Thyroid gland (tissue), 4 donors: ENCODE data around the gene DAB2IP.

Experiments
- CTCF ChIP-seq, 6 experiments: fragments of 200-600 bp in 3 of 6; fragments of 450-650 bp in 3 of 6; sonication (generic) in 3 of 6; IDR thresholded peaks; one replicate each; pipeline ENCODE4 v1.5.1; 2016 to 2019; ENCODE audit warnings: antibody characterized with exemption in 6 of 6, mild to moderate bottlenecking in 2 of 6, inconsistent platforms in 1 of 6, moderate library complexity in 1 of 6
- POLR2A ChIP-seq, 2 donors: fragments of 450-650 bp; IDR thresholded peaks; one replicate each; pipeline ENCODE4 v1.6.1; 2017; ENCODE audit warnings: antibody characterized with exemption in 2 of 2, mild to moderate bottlenecking in 2 of 2, moderate library complexity in 1 of 2

DNA sequence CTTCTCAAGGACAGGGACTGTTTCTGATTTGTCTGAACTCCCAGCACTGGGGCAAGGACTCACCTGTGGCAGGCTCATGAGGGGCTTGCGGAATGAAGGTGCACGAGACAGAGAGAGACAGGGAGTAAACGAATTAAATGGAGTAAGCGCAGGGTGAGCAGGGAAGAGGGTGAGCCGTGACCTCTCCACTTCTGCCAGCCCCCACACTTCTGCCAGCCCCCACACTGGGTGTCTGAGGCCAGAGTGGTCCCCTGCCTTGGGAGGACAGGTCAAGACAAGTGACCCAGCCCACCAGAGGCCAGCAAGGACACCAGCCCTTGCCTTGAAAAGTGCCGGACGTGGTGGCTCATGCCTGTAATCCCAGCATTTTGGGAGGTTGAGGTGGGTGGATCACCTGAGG, 37.2 kb downstream of the DAB2IP start:
- TF ChIP-seq POLR2A (IDR thresholded peaks at IDR 0.05) (no peak), CTCF (IDR thresholded peaks at IDR 0.05) (no peak)
